GM21447 (cell line): ENCODE results near the gene PSMD1.

Experiments
- ATAC-seq: cut with Tn5 transposase; IDR thresholded peaks from one replicate; pipeline ENCODE4 v1.9.1; 2021; ENCODE audit not compliant: unreplicated experiment

PSMD1 gene

GRCh38 chr2:231034291-231034882, 22.3 kb upstream of the PSMD1 start:
- ATAC-seq: no peak

GRCh38 chr2:231036131-231036530, 20.5 kb upstream of the PSMD1 start:
- ATAC-seq: no peak

- no peak for ATAC-seq
These were observed 20.0 kb upstream of the PSMD1 start for GRCh38 chr2:231036578-231037106.

- no peak for ATAC-seq
These were observed 19.4 kb upstream of the PSMD1 start, which contains the start of gene C2orf72 for GRCh38 chr2:231037202-231037730. C2orf72 (plus strand) TSS chr2:231037523; CDS start chr2:231037566, 43 bp downstream.

- ATAC-seq: no peak
These were observed 18.8 kb upstream of the PSMD1 start for GRCh38 chr2:231037731-231038482.

- ATAC-seq: no peak
These were observed 18.0 kb upstream of the PSMD1 start for GRCh38 chr2:231038483-231039293.

GRCh38 chr2:231039294-231039664, 17.4 kb upstream of the PSMD1 start:
- ATAC-seq: no peak

GRCh38 chr2:231039821-231040364, 16.8 kb upstream of the PSMD1 start:
- no peak for ATAC-seq

- no peak for ATAC-seq
These were observed 15.5 kb upstream of the PSMD1 start for GRCh38 chr2:231041061-231041689.

- ATAC-seq: no peak
These were observed 12.9 kb upstream of the PSMD1 start for GRCh38 chr2:231043796-231044195.

- ATAC-seq: no peak
These were observed 9.8 kb upstream of the PSMD1 start for GRCh38 chr2:231046916-231047273.

- ATAC-seq: no peak
These were observed 9.3 kb upstream of the PSMD1 start for GRCh38 chr2:231047274-231047922.

- no peak for ATAC-seq
These were observed 8.4 kb upstream of the PSMD1 start for GRCh38 chr2:231047923-231048915.

GRCh38 chr2:231049286-231050017, 7.2 kb upstream of the PSMD1 start:
- ATAC-seq: no peak

GRCh38 chr2:231050018-231050901, 6.4 kb upstream of the PSMD1 start:
- no peak for ATAC-seq

- no peak for ATAC-seq
These were observed 5.6 kb upstream of the PSMD1 start for GRCh38 chr2:231051116-231051515.
